ENCODE data around the gene GOLGA3. TPM values are rescaled to one million over a fixed set of nuclear protein-coding genes. Genes with fewer than 3 reads are reported as not detected.

GOLGA3 gene
- total and polyA plus RNA-seq, 9 of the 15 experiments (the other 6 are each of a cell fraction or from before 2014, with no cell fraction given): 1.9 to 48.1 (median 18.4) TPM

- POLR2A ChIA-PET: no interaction called here
- no peaks in the 10 kb centered on the region for H3K9me1 ChIP-seq (ENCODE audit: control insufficient read depth, insufficient read depth, low read length)
- TF ChIP-seq KLF1 (tag; IDR thresholded peaks at IDR 0.05): no peak
- no peak for TF ChIP-seq KAT7 (CRISPR knock-in tag; IDR thresholded peaks at IDR 0.05; ENCODE audit: borderline replicate concordance)
- TF ChIP-seq MTA3 (IDR thresholded peaks at IDR 0.05; ENCODE audit: borderline replicate concordance): no peak
- TF ChIP-seq TCF7L2 (IDR thresholded peaks at IDR 0.05; ENCODE audit: low read depth, low read length): no peak
- no peak for TF ChIP-seq THRAP3 (IDR thresholded peaks at IDR 0.05; ENCODE audit: borderline replicate concordance)
- TF ChIP-seq PREB (CRISPR knock-in tag; IDR thresholded peaks at IDR 0.05): no peak
- no peak for TF ChIP-seq ZNF316 (IDR thresholded peaks at IDR 0.05)
- no peak for TF ChIP-seq IRF9 (tag; IDR thresholded peaks at IDR 0.05)
- no peak for TF ChIP-seq ARID1B (IDR thresholded peaks at IDR 0.05)
- TF ChIP-seq ZNF717 (CRISPR knock-in tag; IDR thresholded peaks at IDR 0.05): no peak
- no peak for TF ChIP-seq PHB2 (IDR thresholded peaks at IDR 0.05; ENCODE audit: low read depth)
- DNase-seq (ENCODE audit: extremely low read depth in 1 of 4, low spot score in 3 of 4): no peak
- no peak overlapping the region for H3K4me3 ChIP-seq
- no peaks in the 10 kb centered on the region for H4K20me1 ChIP-seq (replicated peaks; ENCODE audit: control insufficient read depth, insufficient read depth, low read length)
- H3K9ac ChIP-seq (ENCODE audit: insufficient read depth in 1 of 2, low read depth in 2 of 2, low read length in 2 of 2): no peak overlapping the region
- H3K36me3 ChIP-seq (ENCODE audit: control insufficient read depth, insufficient read depth, low read length): peaks cover 49% of the 10 kb centered on the region; the same call in 2 of the 3 replicates
- no TSS peak for BruUV-seq (replicated peaks)
- H3K79me2 ChIP-seq (ENCODE audit: control insufficient read depth, insufficient read depth, low read length): no peaks in the 10 kb centered on the region
- H3K27me3 ChIP-seq (ENCODE audit: control insufficient read depth in 2 of 2, insufficient read depth in 2 of 2, low read length in 2 of 2): no peaks in the 10 kb centered on the region
- intact Hi-C loops (cut with micrococcal nuclease) (no loop called here), in situ Hi-C loops (cut with MboI) (no loop called here)
- CTCF ChIA-PET (ENCODE audit: low intra/inter-chr PET ratio): no interaction called here
- H3K4me2 ChIP-seq (ENCODE audit: insufficient read depth, low read length): no peak overlapping the region
- 86% methylated on average over 12 of the region's 12 CpGs for WGBS (ENCODE audit: insufficient coverage, low coverage, missing lambda C conversion rate)
- no peak for ATAC-seq
- no peak for FAIRE-seq
- no peaks in the 10 kb centered on the region for H3K9me3 ChIP-seq (replicated peaks; ENCODE audit: control insufficient read depth, insufficient read depth, low read depth, low read length)
- H2AFZ ChIP-seq (ENCODE audit: low read depth, low read length): no peak overlapping the region
- H3K4me1 ChIP-seq (replicated peaks in 1 of 2; ENCODE audit: control insufficient read depth in 2 of 2, insufficient read depth in 2 of 2, low read length in 2 of 2): no peaks in the 10 kb centered on the region
- H3K27ac ChIP-seq (ENCODE audit: extremely low read depth, low read depth, low read length): no peak overlapping the region
These were observed 44.3 kb upstream of the GOLGA3 start for GRCh38 chr12:132872975-132873421.
